Head of caudate nucleus (tissue), 42 donors: ENCODE measurements around the gene ACTG2.
A peak's percentile ranks its signal among the peaks of the same experiment; 100 is the strongest.
"Not testable (repeated sequence)": the region's sequence is repeated elsewhere in the genome, so short reads cannot be mapped to it uniquely, and the experiment has no call there.

Experiments
- DNase-seq, 42 donors: peaks; one replicate each; pipeline versions ENCODE4 v3.0.0 to v3.0.0-alpha.2; 2020 to 2021; ENCODE audit warnings: mixed read lengths in 7 of 42
- intact Hi-C: fragments of 100-400 bp; cut with DNase I; formaldehyde crosslinking; loops from one replicate; pipeline ENCODE4 v1.15.0; 2022

The ACTG2 gene

GRCh38 chr2:73890301-73891092, 2.3 kb upstream of the ACTG2 start:
- no peak for DNase-seq
- intact Hi-C loops: no loop called here

- DNase-seq: no peak
- intact Hi-C loops: no loop called here
Observed at GRCh38 chr2:73891276-73891901, 1.4 kb upstream of the ACTG2 start.

GRCh38 chr2:73893764-73894474, 1.1 kb downstream of the ACTG2 start:
- intact Hi-C loops: no loop called here
- DNase-seq: peak in 1 of 42 donors; percentile 21

GRCh38 chr2:73894475-73894850, 1.7 kb downstream of the ACTG2 start:
- no peak for DNase-seq
- intact Hi-C loops: no loop called here

- DNase-seq: no peak
- intact Hi-C loops: no loop called here
Observed at GRCh38 chr2:73894877-73895276, 2.1 kb downstream of the ACTG2 start.

GRCh38 chr2:73895473-73895872, 2.7 kb downstream of the ACTG2 start:
- DNase-seq: no peak
- intact Hi-C loops: no loop called here

- no peak for DNase-seq
- intact Hi-C loops: no loop called here
Observed at GRCh38 chr2:73896362-73897239, 3.8 kb downstream of the ACTG2 start.

GRCh38 chr2:73897240-73897583, 4.4 kb downstream of the ACTG2 start:
- no peak for DNase-seq
- intact Hi-C loops: no loop called here

- intact Hi-C loops: no loop called here
- no peak for DNase-seq
Observed at GRCh38 chr2:73897934-73898333, 5.1 kb downstream of the ACTG2 start.

GRCh38 chr2:73899801-73900336, 7.1 kb downstream of the ACTG2 start:
- DNase-seq: no peak
- intact Hi-C loops: no loop called here

- intact Hi-C loops: no loop called here
- no peak for DNase-seq
Observed at GRCh38 chr2:73901143-73901542, 8.3 kb downstream of the ACTG2 start.

GRCh38 chr2:73902284-73902683, 9.5 kb downstream of the ACTG2 start:
- intact Hi-C loops: no loop called here
- DNase-seq: no peak

GRCh38 chr2:73903313-73903712, 10.5 kb downstream of the ACTG2 start:
- no peak for DNase-seq
- intact Hi-C loops: no loop called here

GRCh38 chr2:73903949-73904613, 11.3 kb downstream of the ACTG2 start:
- intact Hi-C loops: not testable (repeated sequence)

GRCh38 chr2:73904952-73905351, 12.1 kb downstream of the ACTG2 start:
- intact Hi-C loops: no loop called here
- DNase-seq: no peak

More at GRCh38 chr2:73903949-73904613, 11.3 kb downstream of the ACTG2 start:
- DNase-seq: not testable (repeated sequence)

GRCh38 chr2:73906847-73907505, 14.2 kb downstream of the ACTG2 start:
- DNase-seq: no peak
- intact Hi-C loops: no loop called here

- intact Hi-C loops: no loop called here
- DNase-seq: peak in 29 of 42 donors; percentile 7 to 58 (median 31)
Observed at GRCh38 chr2:73907840-73908452, 15.1 kb downstream of the ACTG2 start.
